Stimulated activated naive CD8-positive, alpha-beta T cell treated with anti-CD3 and anti-CD28 coated beads, Interleukin-15, amount 100 ng/mL, for 72 hours (primary cell): ENCODE data around the gene GPR26.
"Not testable (repeated sequence)": the region's sequence is repeated elsewhere in the genome, so short reads cannot be mapped to it uniquely, and the experiment has no call there.

Experiments
- ATAC-seq: fragments of 150-1000 bp; cut with Tn5 transposase; 2 replicates; pipeline ENCODE4 v1.10.0; 2021; ENCODE audit warnings: mild to moderate bottlenecking, moderate library complexity
- DNase-seq, 2 donors: peaks; one replicate each; pipeline ENCODE4 v3.0.0; 2021 to 2022
- H3K27ac Mint-ChIP-seq, 2 donors: one replicate each; pipeline ENCODE4 v1.8.0; 2022; ENCODE audit warnings: mild to moderate bottlenecking in 2 of 2, mixed read lengths in 2 of 2, moderate library complexity in 2 of 2
- H3K27me3 Mint-ChIP-seq: one replicate; pipeline ENCODE4 v1.8.0; 2022; ENCODE audit warnings: mixed read lengths
- H3K4me1 Mint-ChIP-seq: one replicate; pipeline ENCODE4 v1.8.0; 2022; ENCODE audit warnings: mild to moderate bottlenecking, mixed read lengths
- H3K4me3 Mint-ChIP-seq, 2 donors: one replicate each; pipeline ENCODE4 v1.8.0; 2022; ENCODE audit warnings: mild to moderate bottlenecking in 2 of 2, mixed read lengths in 2 of 2, moderate library complexity in 1 of 2
- H3K9me3 Mint-ChIP-seq, 2 donors: one replicate each; pipeline ENCODE4 v1.8.0; 2022; ENCODE audit warnings: mixed read lengths in 2 of 2

Gene GPR26

DNA sequence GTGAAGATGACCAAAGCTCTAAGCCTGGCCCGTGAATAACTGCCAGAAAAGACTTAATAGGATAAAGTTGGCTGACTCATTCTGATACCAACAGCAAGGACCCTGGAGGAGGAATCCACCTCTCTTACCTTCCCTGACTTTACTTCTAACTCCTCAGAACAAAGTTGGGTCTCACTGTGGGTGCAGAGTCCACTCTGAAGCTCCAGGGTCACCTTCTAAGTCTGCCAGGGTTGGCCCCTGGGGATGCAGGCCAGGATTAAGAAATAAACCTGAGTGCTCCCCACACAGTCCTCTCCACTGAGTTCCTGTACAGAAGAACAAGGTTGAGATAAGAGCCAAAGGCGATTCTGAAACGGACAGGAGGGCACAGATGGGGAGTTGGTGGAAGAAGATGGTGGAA is 54.4 kb downstream of the GPR26 start:
- Mint-ChIP-seq H3K27me3 (peaks cover 20% of the 10 kb centered on the region), H3K4me1 (no peaks in the 10 kb centered on the region)

DNA sequence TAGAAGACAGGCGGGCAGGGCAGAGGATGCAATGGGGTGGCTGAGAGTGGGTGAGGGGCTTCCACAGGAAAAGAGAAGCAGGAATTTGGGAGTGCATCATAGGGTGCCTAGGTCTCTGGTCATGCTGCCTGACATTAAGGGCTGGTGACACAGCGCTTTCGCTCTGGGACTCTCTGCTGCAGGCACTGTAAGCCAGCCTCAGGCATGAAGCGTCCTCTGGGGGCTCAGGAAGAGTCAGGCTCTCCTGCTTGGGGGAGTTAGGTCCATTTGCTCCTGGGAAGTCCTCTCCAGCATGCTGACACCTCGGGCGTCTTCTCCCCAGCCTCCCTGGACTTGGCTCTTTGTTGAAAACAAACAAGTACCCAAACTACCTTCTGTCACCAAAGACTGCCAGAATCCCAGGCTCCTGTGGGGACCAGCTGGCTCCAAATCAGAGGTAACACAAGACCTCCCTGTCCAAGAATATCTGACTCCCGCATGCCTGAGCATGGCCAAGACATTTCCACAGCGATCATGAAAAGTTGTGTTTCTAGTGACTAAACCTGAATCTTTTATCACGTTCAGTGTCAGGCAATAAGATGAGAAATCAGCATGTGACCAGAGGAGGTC is 55.4 kb downstream of the GPR26 start:
- H3K4me3 Mint-ChIP-seq: no peak overlapping the region
- no peak for ATAC-seq
- no peak overlapping the region for H3K27ac Mint-ChIP-seq
- no peaks in the 10 kb centered on the region for H3K4me1 Mint-ChIP-seq
- H3K27me3 Mint-ChIP-seq: peaks cover 15% of the 10 kb centered on the region
- H3K9me3 Mint-ChIP-seq: no peaks in the 10 kb centered on the region
- DNase-seq: no peak

More for the DNA sequence above, 54.4 kb downstream of the GPR26 start:
- Mint-ChIP-seq H3K9me3 (no peaks in the 10 kb centered on the region), H3K4me3 (no peak overlapping the region), H3K27ac (no peak overlapping the region)
- no peak for DNase-seq
- ATAC-seq: no peak

DNA sequence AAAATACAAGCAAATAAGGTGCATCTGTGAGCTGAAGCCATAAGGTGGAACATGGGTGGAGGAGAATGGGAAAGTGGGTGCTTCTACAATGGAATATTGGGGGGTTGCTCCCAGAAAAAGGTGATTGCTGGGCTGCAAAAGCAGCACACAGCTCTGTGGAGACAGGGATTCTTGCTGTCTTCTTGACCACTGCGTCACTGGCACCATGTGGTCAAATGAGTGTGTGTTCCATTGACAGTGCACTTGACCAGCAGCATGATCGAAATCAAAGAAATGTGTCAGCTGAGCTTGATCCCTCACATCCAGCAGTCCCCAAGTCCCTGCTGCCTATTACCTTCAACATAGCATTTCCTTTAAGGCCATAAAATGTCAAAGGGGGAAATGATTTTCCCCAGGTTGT is 56.2 kb downstream of the GPR26 start:
- H3K4me3 Mint-ChIP-seq: no peak overlapping the region
- no peaks in the 10 kb centered on the region for H3K9me3 Mint-ChIP-seq
- peaks cover 15% of the 10 kb centered on the region for H3K27me3 Mint-ChIP-seq
- H3K27ac Mint-ChIP-seq: peak overlapping the region in 1 of 2 donors; percentile 17
- no peaks in the 10 kb centered on the region for H3K4me1 Mint-ChIP-seq
- DNase-seq: no peak
- ATAC-seq: no peak

DNA sequence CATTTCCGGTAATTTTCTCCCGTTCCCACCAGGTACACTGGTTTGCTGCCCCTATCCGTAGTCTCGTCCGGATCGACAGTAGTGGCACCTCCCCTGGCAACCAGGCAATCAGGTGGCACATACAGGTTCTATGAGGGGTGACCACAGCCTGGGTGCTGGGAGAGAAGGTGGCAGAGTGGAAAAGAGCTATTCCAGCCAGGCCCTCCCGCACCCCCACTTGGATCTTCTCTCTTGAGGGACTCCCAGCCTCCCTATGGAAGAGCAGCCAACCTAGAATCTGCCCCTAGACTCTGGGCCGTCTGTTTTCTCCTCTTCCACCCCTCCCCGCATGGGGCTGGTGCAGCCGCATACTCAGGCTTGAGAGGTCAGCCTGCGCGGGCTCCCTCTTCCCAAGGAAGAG is 58.6 kb downstream of the GPR26 start:
- Mint-ChIP-seq H3K9me3 (no peaks in the 10 kb centered on the region), H3K4me1 (no peaks in the 10 kb centered on the region), H3K27me3 (peaks cover 15% of the 10 kb centered on the region), H3K27ac (no peak overlapping the region), H3K4me3 (no peak overlapping the region)
- DNase-seq: no peak
- no peak for ATAC-seq

DNA sequence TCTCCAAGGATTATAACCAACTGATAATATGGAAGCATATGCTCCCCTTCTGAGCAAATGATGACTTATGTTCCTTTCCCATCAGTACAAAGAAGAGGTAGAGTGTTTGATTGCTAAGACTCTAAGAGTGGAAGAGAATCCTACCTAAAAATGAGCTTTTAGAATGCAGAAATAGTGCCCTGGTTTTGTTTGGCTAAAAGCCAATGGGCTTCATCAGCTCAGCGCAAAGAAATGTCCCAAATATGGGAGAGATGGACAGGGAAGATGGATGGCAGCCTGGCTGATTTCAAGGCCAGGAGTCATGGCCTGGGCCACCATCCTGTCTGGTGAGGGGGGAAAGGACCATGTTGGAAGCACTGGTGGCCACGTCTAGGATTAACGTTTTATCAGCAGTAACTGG is 60.2 kb downstream of the GPR26 start:
- H3K27me3 Mint-ChIP-seq: peaks cover 13% of the 10 kb centered on the region
- no peak overlapping the region for H3K4me3 Mint-ChIP-seq
- no peaks in the 10 kb centered on the region for H3K4me1 Mint-ChIP-seq
- DNase-seq (no peak), ATAC-seq (no peak)
- H3K27ac Mint-ChIP-seq: no peak overlapping the region
- no peaks in the 10 kb centered on the region for H3K9me3 Mint-ChIP-seq

DNA sequence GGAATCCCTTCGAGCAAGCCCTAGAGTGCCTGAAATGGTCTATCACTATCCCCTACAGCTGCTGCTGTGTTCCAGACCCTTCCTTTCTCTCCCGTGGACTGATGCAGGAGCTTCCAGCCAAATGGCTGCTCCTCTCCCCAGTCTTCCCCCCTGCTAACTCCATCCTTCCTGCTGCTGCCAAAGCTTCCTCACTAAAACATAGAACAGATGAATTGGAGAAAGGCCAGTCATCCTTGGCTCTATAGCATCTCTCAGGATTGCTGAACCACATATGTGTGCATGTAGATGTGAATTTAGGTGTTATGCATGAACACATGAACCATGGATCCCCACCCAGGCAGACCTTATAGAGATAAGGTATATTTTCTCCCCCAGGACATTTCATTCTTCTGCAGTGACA is 60.7 kb downstream of the GPR26 start:
- ATAC-seq (no peak), DNase-seq (no peak)
- Mint-ChIP-seq H3K4me1 (no peaks in the 10 kb centered on the region), H3K27ac (no peak overlapping the region), H3K4me3 (no peak overlapping the region), H3K9me3 (no peaks in the 10 kb centered on the region), H3K27me3 (peaks cover 8% of the 10 kb centered on the region)

DNA sequence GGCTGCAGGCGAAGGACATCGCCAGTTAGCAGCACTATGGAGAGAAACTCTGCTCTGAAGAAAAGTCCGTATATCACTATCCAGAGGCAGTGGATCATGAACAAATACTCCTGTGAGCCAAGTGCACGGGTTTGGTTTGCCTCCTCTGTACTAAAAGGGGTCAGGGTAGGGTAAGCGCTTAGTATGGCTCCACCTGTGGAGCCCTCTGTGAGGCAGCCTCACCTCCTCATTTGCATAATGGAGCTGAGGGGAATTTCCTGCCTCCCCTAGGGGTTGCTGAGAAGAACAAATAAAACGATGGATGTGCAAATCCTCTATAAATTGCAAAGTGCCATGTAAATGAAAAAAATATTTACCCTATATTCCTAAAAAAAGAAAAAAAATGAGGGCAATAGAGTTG is 63.4 kb downstream of the GPR26 start:
- Mint-ChIP-seq H3K27me3 (peaks cover 7% of the 10 kb centered on the region), H3K4me1 (no peaks in the 10 kb centered on the region), H3K9me3 (peaks cover 0 to 5% of the 10 kb centered on the region in 2 donors), H3K4me3 (no peak overlapping the region), H3K27ac (no peak overlapping the region)
- ATAC-seq (no peak), DNase-seq (no peak)

DNA sequence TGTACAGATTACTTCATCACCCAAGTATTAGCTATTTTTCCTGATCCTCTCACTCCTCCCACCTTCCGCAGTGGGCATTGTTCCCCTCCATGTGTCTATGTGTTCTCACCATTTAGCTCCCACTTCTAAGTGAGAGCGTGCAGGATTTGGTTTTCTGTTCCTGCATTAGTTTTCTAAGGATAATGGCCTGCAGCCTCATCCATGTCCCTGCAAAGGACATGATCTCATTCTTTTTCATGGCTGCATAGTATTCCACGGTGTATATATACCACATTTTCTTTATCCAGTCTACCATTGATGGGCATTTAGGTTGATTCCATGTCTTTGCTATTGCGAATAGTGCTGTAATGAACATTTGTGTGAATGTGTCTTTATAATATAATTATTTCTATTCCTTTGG is 70.8 kb downstream of the GPR26 start:
- H3K4me3 Mint-ChIP-seq, H3K4me1 Mint-ChIP-seq, ATAC-seq, DNase-seq, H3K27ac Mint-ChIP-seq: not testable (repeated sequence)
- H3K9me3 Mint-ChIP-seq: peaks cover 5 to 13% of the 10 kb centered on the region in 2 donors
- peaks cover 12% of the 10 kb centered on the region for H3K27me3 Mint-ChIP-seq

DNA sequence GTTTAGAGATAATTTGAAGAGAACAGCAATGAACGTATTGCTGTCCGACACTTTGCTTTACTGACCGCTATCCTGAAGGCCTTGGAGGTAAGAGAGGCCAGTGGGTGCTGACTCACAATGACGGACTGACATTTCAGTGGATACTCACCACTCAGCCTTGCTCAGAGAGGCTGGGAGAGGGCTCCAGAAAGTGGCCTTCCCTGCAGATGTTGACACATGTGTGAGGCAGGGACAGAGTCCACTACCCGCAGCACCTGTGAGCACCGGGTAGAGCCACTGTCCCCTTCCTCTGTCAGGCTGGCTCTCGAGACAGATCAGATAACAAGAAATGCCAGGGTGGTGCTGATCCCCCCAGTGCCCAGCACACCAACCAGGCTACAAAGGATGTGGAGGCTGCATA is 75.0 kb downstream of the GPR26 start:
- DNase-seq (no peak), ATAC-seq (no peak)
- peaks cover 0 to 7% of the 10 kb centered on the region in 2 donors for H3K9me3 Mint-ChIP-seq
- no peak overlapping the region for H3K4me3 Mint-ChIP-seq
- H3K27me3 Mint-ChIP-seq: peaks cover 21% of the 10 kb centered on the region
- no peak overlapping the region for H3K27ac Mint-ChIP-seq
- no peaks in the 10 kb centered on the region for H3K4me1 Mint-ChIP-seq

DNA sequence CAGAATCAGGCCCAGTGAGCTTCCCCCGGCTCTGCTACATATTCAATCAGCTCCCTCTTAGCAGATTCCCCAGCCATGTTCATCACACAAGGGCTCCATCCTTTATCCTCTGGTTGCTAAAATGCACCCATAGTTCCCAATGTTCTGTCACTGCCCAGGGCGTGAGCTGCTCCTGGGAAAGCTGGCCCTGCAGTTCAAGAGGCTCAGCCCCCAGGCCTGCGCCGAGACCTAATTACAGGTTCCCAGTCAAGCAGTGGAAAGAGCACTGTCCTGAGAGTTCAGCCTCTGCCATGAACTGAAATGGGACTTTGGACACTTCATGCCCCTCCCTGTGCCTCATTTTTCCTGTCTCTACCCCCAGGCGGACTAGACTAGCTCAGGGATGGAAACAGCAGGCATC is 75.6 kb downstream of the GPR26 start:
- Mint-ChIP-seq H3K27me3 (peaks cover 21% of the 10 kb centered on the region), H3K4me1 (no peaks in the 10 kb centered on the region), H3K27ac (no peak overlapping the region), H3K9me3 (peaks cover 0 to 7% of the 10 kb centered on the region in 2 donors), H3K4me3 (no peak overlapping the region)
- no peak for DNase-seq
- no peak for ATAC-seq

DNA sequence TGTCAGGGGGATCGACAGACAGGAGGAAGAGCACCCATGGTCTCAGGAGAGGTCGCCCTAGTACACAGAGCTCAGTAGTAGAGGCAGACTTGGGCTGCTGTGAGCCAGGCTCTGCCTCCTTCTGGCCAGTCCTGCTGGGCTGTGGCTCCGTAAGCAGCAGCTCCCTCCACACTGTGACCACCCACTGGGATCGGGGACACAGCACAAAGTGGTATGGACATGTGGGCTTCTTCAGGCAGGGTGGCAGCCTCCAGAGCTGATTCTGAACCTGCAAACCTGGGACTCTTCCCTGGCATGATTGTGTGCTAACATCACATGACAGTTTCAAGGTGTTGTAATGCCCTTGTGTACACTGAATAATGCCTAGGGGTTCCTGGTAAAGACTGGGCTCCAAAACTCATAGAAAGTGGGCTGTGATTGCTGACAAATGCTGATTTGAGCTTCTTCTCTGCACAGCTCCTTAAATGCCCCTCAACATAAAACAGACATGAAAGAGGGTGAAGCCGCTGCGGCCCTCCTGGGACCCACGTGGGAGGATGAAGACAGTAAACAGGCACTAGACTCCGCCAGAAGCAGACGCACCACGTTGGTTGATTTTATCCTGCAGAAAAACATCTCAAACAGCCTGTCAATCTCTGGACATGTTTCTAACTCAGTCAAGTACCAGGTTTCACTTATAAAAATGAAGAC is 76.7 kb downstream of the GPR26 start:
- Mint-ChIP-seq H3K9me3 (peaks cover 0 to 7% of the 10 kb centered on the region in 2 donors), H3K4me1 (no peaks in the 10 kb centered on the region), H3K27ac (no peak overlapping the region), H3K4me3 (no peak overlapping the region), H3K27me3 (peaks cover 21% of the 10 kb centered on the region)
- ATAC-seq: no peak
- DNase-seq: no peak

DNA sequence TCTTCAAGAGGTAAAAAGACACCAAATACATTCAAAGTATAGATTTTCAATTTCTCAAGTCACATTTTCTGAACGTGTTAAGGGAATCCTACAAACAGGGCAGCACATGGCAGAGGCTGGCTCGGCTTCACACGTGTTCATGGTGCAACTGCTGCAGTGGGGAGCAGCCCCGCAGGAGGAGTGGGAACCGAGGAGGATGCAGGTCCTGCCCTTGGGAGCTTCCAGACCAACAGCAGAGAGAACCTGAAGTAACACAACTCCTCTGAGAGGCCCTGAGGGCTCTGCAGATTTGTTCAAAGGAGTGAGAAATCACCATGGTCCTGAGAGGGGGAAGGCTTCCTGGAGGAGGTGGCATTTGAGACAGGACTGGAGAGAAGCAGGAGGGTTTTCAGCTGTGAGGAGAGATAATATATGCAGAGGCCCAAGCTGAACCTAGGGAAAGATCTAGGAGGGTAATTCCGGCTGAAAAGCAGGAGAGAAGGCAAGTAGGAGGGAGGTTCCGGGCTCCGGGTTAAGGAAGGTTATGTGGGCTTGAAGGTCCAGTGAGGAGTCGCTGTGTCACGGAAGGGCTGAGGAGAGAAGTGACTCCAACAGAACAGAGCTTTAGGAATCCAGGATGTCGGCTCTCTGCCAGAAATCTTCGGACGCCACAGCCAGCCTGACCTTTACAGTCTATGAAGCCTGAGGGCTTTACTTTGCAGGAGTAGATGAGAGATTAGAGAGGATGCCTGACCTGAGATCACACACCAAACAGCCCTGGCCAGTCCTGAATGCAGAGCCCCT is 77.5 kb downstream of the GPR26 start:
- no peak overlapping the region for H3K4me3 Mint-ChIP-seq
- peaks cover 21% of the 10 kb centered on the region for H3K27me3 Mint-ChIP-seq
- H3K4me1 Mint-ChIP-seq: no peaks in the 10 kb centered on the region
- H3K9me3 Mint-ChIP-seq: peaks cover 0 to 5% of the 10 kb centered on the region in 2 donors
- DNase-seq (no peak), ATAC-seq (no peak)
- no peak overlapping the region for H3K27ac Mint-ChIP-seq

DNA sequence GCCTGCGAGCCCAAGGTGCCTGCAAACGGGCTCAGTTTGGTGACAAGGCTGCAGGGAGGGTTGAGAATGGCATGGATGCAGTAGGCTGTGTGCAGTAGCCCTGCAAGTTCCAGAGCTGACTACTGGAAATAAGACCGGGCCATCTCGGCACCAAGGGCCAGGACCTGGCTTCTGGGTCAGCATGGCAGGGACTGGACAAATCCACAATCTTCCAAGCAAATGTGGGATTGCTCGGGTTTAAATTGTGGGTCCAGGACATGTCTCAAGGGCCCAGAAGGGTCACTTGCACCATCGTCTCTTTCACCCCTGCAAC is 78.0 kb downstream of the GPR26 start:
- Mint-ChIP-seq H3K27me3 (peaks cover 16% of the 10 kb centered on the region), H3K9me3 (no peaks in the 10 kb centered on the region), H3K27ac (no peak overlapping the region), H3K4me3 (no peak overlapping the region), H3K4me1 (no peaks in the 10 kb centered on the region)
- ATAC-seq (no peak), DNase-seq (no peak)
